DMS153 treated with DMSO at 0.1 percent for 48 hours (cell line): ENCODE results near the gene MPHOSPH6.
"Not testable (repeated sequence)": the region's sequence is repeated elsewhere in the genome, so short reads cannot be mapped to it uniquely, and the experiment has no call there.

Experiments used
- DNase-seq: peaks from one replicate; lab custom pipeline; 2025; ENCODE audit not compliant: unreplicated experiment; lab: John Stamatoyannopoulos, UW

The MPHOSPH6 gene

GRCh38 chr16:82169861-82170845 is at the start of gene MPHOSPH6:
Gene MPHOSPH6 (minus strand): TSS chr16:82170224. CDS start chr16:82170175, 49 bp downstream.
- DNase-seq: peak; percentile 74

GRCh38 chr16:82219298-82219697 is 49.3 kb upstream of the MPHOSPH6 start:
- DNase-seq: no peak

GRCh38 chr16:82209314-82209713 is 39.3 kb upstream of the MPHOSPH6 start:
- not testable (repeated sequence) for DNase-seq

GRCh38 chr16:82203198-82203597 is 33.2 kb upstream of the MPHOSPH6 start:
- DNase-seq: no peak

GRCh38 chr16:82201926-82202325 is 31.9 kb upstream of the MPHOSPH6 start:
- DNase-seq: no peak

- no peak for DNase-seq
Measured at GRCh38 chr16:82201351-82201750, 31.3 kb upstream of the MPHOSPH6 start.

GRCh38 chr16:82199209-82199608 is 29.2 kb upstream of the MPHOSPH6 start:
- DNase-seq: no peak

GRCh38 chr16:82197540-82198240 is 27.7 kb upstream of the MPHOSPH6 start:
- DNase-seq: no peak

- peak; percentile 14 for DNase-seq
Measured at GRCh38 chr16:82195917-82196494, 26.0 kb upstream of the MPHOSPH6 start.

GRCh38 chr16:82194086-82194485 is 24.1 kb upstream of the MPHOSPH6 start:
- no peak for DNase-seq

- DNase-seq: no peak
Measured at GRCh38 chr16:82192665-82193064, 22.6 kb upstream of the MPHOSPH6 start.

GRCh38 chr16:82190386-82190785 is 20.4 kb upstream of the MPHOSPH6 start:
- no peak for DNase-seq

- DNase-seq: no peak
Measured at GRCh38 chr16:82187829-82188228, 17.8 kb upstream of the MPHOSPH6 start.

GRCh38 chr16:82185012-82185411 is 15.0 kb upstream of the MPHOSPH6 start:
- no peak for DNase-seq

- DNase-seq: no peak
Measured at GRCh38 chr16:82184213-82184612, 14.2 kb upstream of the MPHOSPH6 start.

GRCh38 chr16:82183004-82183397 is 13.0 kb upstream of the MPHOSPH6 start:
- no peak for DNase-seq

GRCh38 chr16:82182266-82183003 is 12.4 kb upstream of the MPHOSPH6 start:
- no peak for DNase-seq

- peak; percentile 58 for DNase-seq
Measured at GRCh38 chr16:82181461-82182185, 11.6 kb upstream of the MPHOSPH6 start.

GRCh38 chr16:82178352-82178751 is 8.3 kb upstream of the MPHOSPH6 start:
- DNase-seq: no peak

- no peak for DNase-seq
Measured at GRCh38 chr16:82177555-82177954, 7.5 kb upstream of the MPHOSPH6 start.
